GM21737 (cell line): ENCODE data around the gene FAM174C.
"Not testable (repeated sequence)": the region's sequence is repeated elsewhere in the genome, so short reads cannot be mapped to it uniquely, and the experiment has no call there.

ENCODE experiments used
- ATAC-seq: cut with Tn5 transposase; IDR thresholded peaks from one replicate; pipeline ENCODE4 v1.9.1; 2021; ENCODE audit warnings: mild to moderate bottlenecking, moderate library complexity; ENCODE audit not compliant: unreplicated experiment

FAM174C gene

GRCh38 chr19:1317274-1318003, 42.1 kb downstream of the FAM174C start:
- no peak for ATAC-seq

- no peak for ATAC-seq
These were observed 43.5 kb downstream of the FAM174C start for GRCh38 chr19:1318678-1319471.

GRCh38 chr19:1320282-1320650, 44.9 kb downstream of the FAM174C start:
- not testable (repeated sequence) for ATAC-seq

- no peak for ATAC-seq
These were observed 46.2 kb downstream of the FAM174C start for GRCh38 chr19:1321539-1321938.

- ATAC-seq: no peak
These were observed 47.1 kb downstream of the FAM174C start for GRCh38 chr19:1322198-1322981.

GRCh38 chr19:1324249-1324805, 49.0 kb downstream of the FAM174C start:
- ATAC-seq: no peak

- no peak for ATAC-seq
These were observed 49.7 kb downstream of the FAM174C start for GRCh38 chr19:1324806-1325567.

- ATAC-seq: no peak
These were observed 50.4 kb downstream of the FAM174C start for GRCh38 chr19:1325568-1326294.

- ATAC-seq: no peak
These were observed 51.8 kb downstream of the FAM174C start for GRCh38 chr19:1327125-1327524.
